Hepatocyte (in vitro differentiated cells): Measurements from ENCODE around the gene ABCB11. TPM values are rescaled to one million over a fixed set of nuclear protein-coding genes. Genes with fewer than 3 reads are reported as not detected.

Source experiments
- DNase-seq: peaks from one replicate; pipeline ENCODE4 v3.0.0-alpha.2; 2016; ENCODE audit warnings: low spot score
- H2AFZ ChIP-seq: fragments of 200-600 bp; sonication (generic); 2 replicates; pipeline ENCODE4 v1.6.0; 2016; ENCODE audit warnings: antibody characterized with exemption, mild to moderate bottlenecking
- H3K27ac ChIP-seq: fragments of 200-600 bp; sonication (generic); 2 replicates; pipeline ENCODE4 v1.5.1; 2016; ENCODE audit warnings: mild to moderate bottlenecking
- H3K27me3 ChIP-seq: fragments of 200-600 bp; sonication (generic); 2 replicates; pipeline ENCODE4 v1.6.1; 2016
- H3K36me3 ChIP-seq: fragments of 200-600 bp; sonication (generic); replicated peaks from 2 replicates; pipeline ENCODE4 v1.5.1; 2016; ENCODE audit warnings: low read depth; ENCODE audit not compliant: insufficient read depth
- H3K4me1 ChIP-seq: fragments of 200-600 bp; sonication (generic); 2 replicates; pipeline ENCODE4 v1.5.1; 2016; ENCODE audit warnings: mild to moderate bottlenecking, moderate library complexity; ENCODE audit not compliant: insufficient read depth
- H3K4me2 ChIP-seq: fragments of 200-600 bp; sonication (generic); 2 replicates; pipeline ENCODE4 v1.6.0; 2016
- H3K4me3 ChIP-seq: fragments of 200-600 bp; sonication (generic); 2 replicates; pipeline ENCODE4 v1.5.1; 2016; ENCODE audit warnings: mild to moderate bottlenecking
- H3K79me2 ChIP-seq: fragments of 200-600 bp; sonication (generic); 2 replicates; pipeline ENCODE4 v1.6.0; 2017; ENCODE audit warnings: mild to moderate bottlenecking
- H3K9me2 ChIP-seq: fragments of 200-600 bp; sonication (generic); replicated peaks from 2 replicates; pipeline ENCODE4 v1.6.0; 2017; ENCODE audit warnings: mild to moderate bottlenecking; ENCODE audit not compliant: insufficient read depth
- H3K9me3 ChIP-seq: fragments of 200-600 bp; sonication (generic); 2 replicates; pipeline ENCODE4 v1.5.1; 2016; ENCODE audit warnings: low read depth, mild to moderate bottlenecking
- H4K20me1 ChIP-seq: fragments of 200-600 bp; sonication (generic); 2 replicates; pipeline ENCODE4 v1.6.0; 2016; ENCODE audit warnings: mild to moderate bottlenecking; ENCODE audit not compliant: insufficient read depth, poor library complexity, severe bottlenecking
- EZH2 ChIP-seq: fragments of 200-600 bp; sonication (generic); IDR thresholded peaks from 2 replicates; pipeline ENCODE4 v1.6.1; 2016; ENCODE audit warnings: antibody characterized with exemption, mild to moderate bottlenecking, borderline replicate concordance
- EZH2phosphoT487 ChIP-seq: fragments of 200-600 bp; sonication (generic); IDR thresholded peaks from one replicate; pipeline ENCODE4 v1.6.1; 2018; ENCODE audit warnings: antibody characterized with exemption, mild to moderate bottlenecking, low read depth, moderate library complexity; ENCODE audit not compliant: unreplicated experiment, severe bottlenecking
- WGBS: methylation state at CpG from one replicate; pipeline ENCODE4 v1.1.6; 2016; ENCODE audit warnings: low lambda C conversion rate; ENCODE audit errors: missing lambda C conversion rate; 5-methylcytosine and 5-hydroxymethylcytosine counted together
- polyA plus RNA-seq: library from polyadenylated mRNA; unstranded; fragments of >200 nt; fragmentation: Nextera tagmentation; extraction: Ambion mirVana; gene quantifications from 2 replicates; pipeline ENCODE4 v1.2.1, GENCODE V29; 2016
- total RNA-seq: library from RNA; depleted of rRNA; stranded (reverse); fragments of >200 nt; gene quantifications from 2 replicates; pipeline ENCODE4 v1.2.3, GENCODE V29; 2014
- TF ChIP-seq, protein P1 (sequence below): fragments of 200-600 bp; sonication (generic); IDR thresholded peaks from 2 replicates; pipeline ENCODE4 v1.5.1; 2016; ENCODE audit warnings: antibody characterized with exemption, mild to moderate bottlenecking; ENCODE audit not compliant: poor library complexity

Gene ABCB11
- total and polyA plus RNA-seq, 2 experiments from 2014 or later: 2.0 to 9.2 TPM

- TF ChIP-seq EZH2: no peak
- TF ChIP-seq, protein P1, sequence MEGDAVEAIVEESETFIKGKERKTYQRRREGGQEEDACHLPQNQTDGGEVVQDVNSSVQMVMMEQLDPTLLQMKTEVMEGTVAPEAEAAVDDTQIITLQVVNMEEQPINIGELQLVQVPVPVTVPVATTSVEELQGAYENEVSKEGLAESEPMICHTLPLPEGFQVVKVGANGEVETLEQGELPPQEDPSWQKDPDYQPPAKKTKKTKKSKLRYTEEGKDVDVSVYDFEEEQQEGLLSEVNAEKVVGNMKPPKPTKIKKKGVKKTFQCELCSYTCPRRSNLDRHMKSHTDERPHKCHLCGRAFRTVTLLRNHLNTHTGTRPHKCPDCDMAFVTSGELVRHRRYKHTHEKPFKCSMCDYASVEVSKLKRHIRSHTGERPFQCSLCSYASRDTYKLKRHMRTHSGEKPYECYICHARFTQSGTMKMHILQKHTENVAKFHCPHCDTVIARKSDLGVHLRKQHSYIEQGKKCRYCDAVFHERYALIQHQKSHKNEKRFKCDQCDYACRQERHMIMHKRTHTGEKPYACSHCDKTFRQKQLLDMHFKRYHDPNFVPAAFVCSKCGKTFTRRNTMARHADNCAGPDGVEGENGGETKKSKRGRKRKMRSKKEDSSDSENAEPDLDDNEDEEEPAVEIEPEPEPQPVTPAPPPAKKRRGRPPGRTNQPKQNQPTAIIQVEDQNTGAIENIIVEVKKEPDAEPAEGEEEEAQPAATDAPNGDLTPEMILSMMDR: no peak
- no peak for TF ChIP-seq EZH2phosphoT487
- H3K27me3 ChIP-seq: no peaks in the 10 kb centered on the region
- no peaks in the 10 kb centered on the region for H3K79me2 ChIP-seq
- H3K27ac ChIP-seq: no peak overlapping the region
- H4K20me1 ChIP-seq: no peaks in the 10 kb centered on the region
- no peak for DNase-seq
- H3K4me2 ChIP-seq: no peak overlapping the region
- H3K4me1 ChIP-seq: no peaks in the 10 kb centered on the region
- no peak overlapping the region for H3K4me3 ChIP-seq
- no peaks in the 10 kb centered on the region for H3K36me3 ChIP-seq
- no peaks in the 10 kb centered on the region for H3K9me3 ChIP-seq
- 83% methylated on average over 1 of the region's 1 CpG for WGBS
- H2AFZ ChIP-seq: no peak overlapping the region
- no peaks in the 10 kb centered on the region for H3K9me2 ChIP-seq
These were observed 79.3 kb downstream of the ABCB11 start for GRCh38 chr2:168951871-168952270.

DNA sequence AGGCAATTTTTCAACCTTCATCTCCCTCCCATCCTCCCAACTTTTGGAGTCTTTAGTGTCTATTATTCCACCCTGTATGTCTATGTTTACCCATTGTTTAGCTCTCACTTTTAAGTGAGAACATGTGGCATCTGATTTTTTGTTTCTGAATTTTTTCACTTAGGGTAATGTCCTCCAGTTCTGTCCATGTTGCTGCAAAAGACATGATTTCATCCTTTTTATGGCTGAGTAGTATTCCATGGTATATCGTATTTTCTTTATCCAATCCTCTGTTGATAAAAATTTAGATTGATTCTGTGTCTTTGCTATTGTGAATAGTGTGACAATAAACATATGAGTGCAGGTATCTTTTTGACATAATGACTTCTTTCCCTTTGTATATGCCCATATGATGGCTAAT, 81.8 kb downstream of the ABCB11 start:
- no peaks in the 10 kb centered on the region for H3K9me3 ChIP-seq
- H3K4me1 ChIP-seq: no peaks in the 10 kb centered on the region
- no peaks in the 10 kb centered on the region for H3K27me3 ChIP-seq
- H2AFZ ChIP-seq: no peak overlapping the region
- 96% methylated on average over 1 of the region's 1 CpG for WGBS
- no peak overlapping the region for H3K27ac ChIP-seq
- H3K4me2 ChIP-seq: no peak overlapping the region
- TF ChIP-seq, protein P1: no peak
- TF ChIP-seq EZH2: no peak
- TF ChIP-seq EZH2phosphoT487: no peak
- H4K20me1 ChIP-seq: no peaks in the 10 kb centered on the region
- H3K79me2 ChIP-seq: no peaks in the 10 kb centered on the region
- no peaks in the 10 kb centered on the region for H3K36me3 ChIP-seq
- no peak for DNase-seq
- H3K9me2 ChIP-seq: no peaks in the 10 kb centered on the region
- H3K4me3 ChIP-seq: no peak overlapping the region

DNA sequence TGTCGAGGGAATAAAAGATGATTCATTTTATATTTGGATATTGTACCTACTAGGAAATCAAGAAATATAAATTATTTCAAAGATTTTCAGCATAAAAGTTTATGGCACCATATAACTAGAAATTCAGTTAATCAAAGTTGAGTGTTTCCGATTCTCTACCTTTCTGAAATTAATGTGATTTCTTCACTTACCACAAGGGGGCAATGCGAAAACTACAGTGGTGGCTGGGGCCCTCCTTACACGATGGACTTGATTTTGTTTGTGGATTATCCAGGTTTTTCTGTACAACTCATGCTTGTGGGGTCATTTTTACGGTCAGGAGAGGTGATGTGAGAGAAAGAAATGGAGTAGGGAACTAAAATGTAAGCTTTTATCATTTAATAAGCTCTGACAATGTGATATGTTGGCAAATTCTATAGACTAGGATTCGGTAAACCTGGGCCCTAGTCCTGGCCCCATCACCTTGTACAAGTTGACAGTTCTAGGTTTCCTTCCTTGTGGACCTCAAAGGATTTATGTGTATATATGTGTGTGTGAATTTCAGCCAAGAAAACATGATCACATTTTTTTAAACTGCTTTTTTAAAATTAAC, 82.4 kb downstream of the ABCB11 start:
- Histone ChIP-seq H2AFZ (no peak overlapping the region), H3K9me2 (no peaks in the 10 kb centered on the region), H4K20me1 (no peaks in the 10 kb centered on the region), H3K9me3 (no peaks in the 10 kb centered on the region), H3K4me3 (no peak overlapping the region), H3K4me2 (no peak overlapping the region), H3K27me3 (no peaks in the 10 kb centered on the region), H3K27ac (no peak overlapping the region), H3K36me3 (no peaks in the 10 kb centered on the region), H3K79me2 (no peaks in the 10 kb centered on the region), H3K4me1 (no peaks in the 10 kb centered on the region)
- peak; percentile 8 for DNase-seq
- TF ChIP-seq EZH2phosphoT487: no peak
- TF ChIP-seq, protein P1: peak; percentile 43
- WGBS: 58% methylated on average over 6 of the region's 6 CpGs

GRCh38 chr2:168945508-168945907, 85.6 kb downstream of the ABCB11 start:
- no peaks in the 10 kb centered on the region for H4K20me1 ChIP-seq
- H2AFZ ChIP-seq: no peak overlapping the region
- H3K4me3 ChIP-seq: no peak overlapping the region
- no peaks in the 10 kb centered on the region for H3K27me3 ChIP-seq
- DNase-seq: no peak
- no peaks in the 10 kb centered on the region for H3K9me2 ChIP-seq
- no peak overlapping the region for H3K27ac ChIP-seq
- H3K4me1 ChIP-seq: no peaks in the 10 kb centered on the region
- H3K79me2 ChIP-seq: no peaks in the 10 kb centered on the region
- no peaks in the 10 kb centered on the region for H3K9me3 ChIP-seq
- 36% methylated on average over 2 of the region's 4 CpGs for WGBS
- no peak overlapping the region for H3K4me2 ChIP-seq
- no peaks in the 10 kb centered on the region for H3K36me3 ChIP-seq
- TF ChIP-seq, protein P1: no peak
- TF ChIP-seq EZH2phosphoT487 (no peak), EZH2 (no peak)
